Stimulated activated CD4-positive, alpha-beta T cell treated with anti-CD3 and anti-CD28 coated beads, Interleukin-2, amount 100 ng/mL, for 48 hours (primary cell): ENCODE results near the gene PTPRR.

ENCODE experiments used
- DNase-seq, 2 donors: peaks; one replicate each; pipeline ENCODE4 v3.0.0-alpha.2; 2020

The PTPRR gene

DNA sequence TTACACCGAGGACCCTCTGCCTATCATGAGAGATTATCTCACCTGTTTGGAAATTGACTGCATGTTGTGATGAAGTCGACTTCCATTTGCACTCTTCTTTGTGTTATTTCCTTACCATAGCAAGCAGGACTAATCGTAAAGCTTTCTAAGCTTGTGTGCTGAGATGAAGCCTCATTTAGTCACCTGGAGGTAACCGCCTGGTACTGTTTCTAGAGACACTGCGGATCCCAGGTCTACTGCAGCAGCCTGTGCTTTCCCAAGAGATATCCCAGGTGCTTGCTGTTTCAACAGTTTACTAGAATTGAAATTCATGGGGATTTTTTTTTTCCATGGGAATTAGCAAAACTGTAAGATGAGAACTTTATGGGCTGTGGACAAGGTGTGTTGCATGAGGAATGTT lies 131.8 kb downstream of the PTPRR start:
- no peak for DNase-seq

DNA sequence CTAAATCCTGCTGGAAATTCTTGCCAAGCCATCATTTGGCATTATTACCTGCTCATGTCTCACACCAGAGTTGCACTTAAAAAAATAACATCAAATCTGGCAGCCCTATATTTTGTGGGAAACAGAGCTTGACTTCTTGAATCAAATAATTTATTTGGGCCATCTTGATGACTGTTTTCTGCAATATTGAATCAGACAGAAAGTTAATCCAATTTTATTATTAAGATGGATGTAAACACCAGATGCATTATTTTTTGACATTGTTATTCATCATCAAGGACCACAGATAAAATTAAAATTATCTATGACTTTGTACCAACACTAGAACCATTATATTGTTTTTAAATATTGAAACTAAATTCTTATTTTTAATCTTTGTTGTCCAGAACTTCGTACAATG lies 132.9 kb downstream of the PTPRR start:
- DNase-seq = no peak

DNA sequence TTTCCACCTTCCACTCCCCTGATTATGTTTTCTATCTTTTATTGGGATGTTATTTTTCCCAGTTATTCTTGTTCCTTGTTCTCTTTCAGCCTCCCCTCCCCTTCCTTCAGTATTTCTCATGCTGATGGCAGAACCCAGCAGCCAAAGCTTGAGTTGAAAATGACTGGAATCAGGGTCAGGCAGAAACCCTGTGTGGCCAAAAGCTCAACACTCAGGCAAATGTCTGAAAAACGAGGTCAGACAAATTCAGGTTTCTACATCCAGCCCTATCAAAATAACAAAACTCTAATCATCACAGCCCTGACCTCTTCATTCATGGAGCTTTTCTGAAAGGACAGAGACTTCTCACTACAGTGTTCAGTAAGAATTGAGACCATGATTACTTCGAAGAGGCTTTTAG lies 134.6 kb downstream of the PTPRR start:
- no peak for DNase-seq

DNA sequence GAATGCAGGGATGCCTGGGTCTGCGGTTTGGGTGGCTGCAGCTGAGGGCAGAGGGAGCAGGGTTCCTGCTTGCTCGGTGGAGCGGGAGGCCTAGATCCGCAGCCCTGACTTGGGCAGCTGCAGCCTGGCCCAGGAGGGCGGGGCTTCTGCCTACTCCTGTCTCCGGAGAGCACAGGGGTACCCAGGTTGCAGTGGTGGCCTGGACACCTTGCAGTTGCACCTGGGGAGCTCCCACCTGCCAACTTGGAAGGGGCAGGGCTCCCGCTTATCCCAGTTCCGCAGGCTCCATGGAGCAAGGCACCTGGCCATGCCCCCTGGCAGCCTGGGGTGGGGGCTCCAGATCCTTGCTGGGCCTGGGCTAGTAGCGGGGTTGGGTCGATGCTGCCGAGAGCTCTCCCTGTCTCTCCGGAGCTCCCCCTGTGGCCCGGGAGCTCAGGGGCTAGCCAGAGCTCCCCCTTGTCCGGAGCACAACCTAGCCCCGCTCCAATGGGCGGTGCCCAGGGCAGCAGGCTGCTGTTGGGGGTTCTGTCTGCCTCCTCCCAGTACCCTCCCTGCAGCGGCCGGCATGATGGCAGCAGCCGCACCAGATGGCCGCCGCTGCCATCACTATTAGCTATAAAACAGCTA lies 136.4 kb downstream of the PTPRR start:
- DNase-seq = no peak

DNA sequence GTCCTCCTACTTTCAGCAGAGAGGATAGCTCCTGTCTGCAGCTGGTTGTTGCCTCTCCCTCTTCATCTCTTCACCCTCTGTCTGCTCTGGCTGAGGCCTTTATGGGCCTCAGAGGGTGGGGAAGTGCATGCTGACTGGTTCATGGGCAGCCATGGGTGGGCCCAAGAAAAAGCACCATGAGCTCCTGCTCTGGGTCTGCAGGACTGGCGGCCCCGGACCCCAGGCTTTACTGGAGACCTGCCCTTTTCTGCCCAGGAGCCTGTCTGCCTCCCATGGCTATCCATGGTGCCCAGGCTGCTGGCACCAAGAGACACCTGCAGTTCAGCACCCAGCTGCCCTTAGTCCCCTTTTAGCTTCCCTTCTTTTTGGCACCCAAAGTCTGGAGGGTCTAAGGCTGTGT lies 137.1 kb downstream of the PTPRR start:
- DNase-seq = no peak

DNA sequence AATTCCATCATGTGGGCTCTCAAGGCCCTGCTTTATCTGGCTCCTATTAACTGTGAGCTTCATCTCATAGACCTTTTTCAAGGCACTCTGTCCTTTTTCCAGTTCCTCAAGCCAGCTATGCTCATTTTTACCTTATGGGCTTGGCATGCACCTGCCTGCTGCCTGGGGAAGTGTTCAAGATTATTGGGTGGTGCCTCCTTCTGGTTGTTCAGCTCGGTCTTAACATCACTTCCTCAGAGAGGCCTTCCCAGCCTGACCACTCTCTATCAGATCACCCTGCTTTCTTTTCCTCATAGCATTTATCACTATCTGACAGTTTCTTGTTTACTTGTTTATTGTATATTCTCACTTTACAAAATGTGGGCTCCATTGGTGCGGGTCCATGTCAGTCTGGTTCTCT lies 141.3 kb downstream of the PTPRR start:
- DNase-seq = no peak

DNA sequence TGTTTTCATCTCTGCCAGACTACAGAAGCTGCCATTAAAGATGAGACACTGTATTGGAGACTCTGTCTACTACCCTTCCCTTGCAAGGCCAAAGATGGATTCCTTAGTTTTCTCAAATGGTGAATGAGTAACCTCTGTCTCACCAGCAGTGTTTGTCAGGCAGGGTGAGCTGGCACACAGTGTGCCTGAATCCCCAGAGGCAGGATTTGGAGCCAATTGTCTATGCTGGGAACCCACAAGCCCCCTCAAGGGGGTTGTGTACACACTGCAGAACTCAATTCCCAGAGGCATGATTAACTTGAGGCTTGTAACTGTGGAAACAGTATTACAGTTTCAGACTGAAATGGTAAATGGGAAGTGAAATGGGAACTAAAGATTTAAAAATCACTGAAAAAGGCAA lies 146.5 kb downstream of the PTPRR start:
- no peak for DNase-seq

DNA sequence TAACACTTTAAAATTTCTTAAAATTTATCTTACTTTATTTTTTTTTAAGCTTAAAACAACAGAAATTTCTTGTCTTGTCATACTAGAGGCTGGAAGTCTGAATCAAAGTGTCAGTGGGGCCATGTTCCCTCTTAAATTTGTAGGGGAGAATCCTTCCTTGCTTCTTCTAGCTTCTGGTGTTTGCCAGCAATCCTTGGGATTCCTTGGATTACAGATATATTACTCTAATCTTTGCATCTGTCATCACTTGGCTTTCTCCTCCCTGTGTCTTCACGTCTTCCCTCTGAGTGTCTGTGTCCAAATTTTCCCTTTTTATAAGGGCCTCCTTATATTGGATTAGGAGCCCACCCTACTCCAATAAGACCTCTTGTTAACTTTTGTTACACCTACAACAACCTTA lies 147.7 kb downstream of the PTPRR start:
- DNase-seq = no peak

DNA sequence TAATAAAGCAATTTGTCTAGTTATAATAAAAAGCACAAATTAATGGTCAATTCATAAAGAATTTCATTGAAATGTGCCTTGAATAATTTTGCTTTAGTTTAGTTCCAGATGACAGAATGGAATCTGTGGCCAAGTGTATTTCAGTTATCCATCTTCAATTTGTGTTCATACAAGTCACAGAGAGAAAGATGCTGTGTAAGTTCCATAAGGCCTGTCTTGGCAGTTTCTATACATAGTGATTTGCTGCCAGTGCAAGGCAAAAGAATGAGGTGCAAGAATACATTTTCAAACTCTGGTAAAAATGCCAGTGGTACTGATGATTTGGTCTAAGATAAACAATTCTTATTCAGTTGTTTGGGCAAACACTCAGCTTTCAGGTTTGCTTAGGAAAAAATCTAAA lies 149.0 kb downstream of the PTPRR start:
- no peak for DNase-seq

DNA sequence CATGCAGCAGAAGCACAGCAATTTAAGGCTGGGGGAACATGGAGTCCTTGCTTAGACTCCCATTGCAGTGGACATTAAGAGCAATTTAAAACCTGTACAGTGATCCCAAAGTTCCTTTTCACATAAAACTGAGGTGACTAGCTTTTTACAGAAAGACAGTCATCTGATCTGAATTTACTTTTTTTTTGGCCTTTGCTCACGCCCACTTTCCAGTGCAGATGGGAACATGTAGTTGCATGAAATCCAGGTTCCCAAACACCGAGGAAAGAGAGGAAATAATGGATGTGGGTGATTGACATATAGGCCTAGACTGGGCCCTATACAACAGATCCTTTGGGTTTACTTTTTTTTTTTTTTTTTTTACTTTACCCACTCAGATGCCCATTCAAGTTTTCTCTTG lies 156.9 kb downstream of the PTPRR start:
- DNase-seq = no peak

DNA sequence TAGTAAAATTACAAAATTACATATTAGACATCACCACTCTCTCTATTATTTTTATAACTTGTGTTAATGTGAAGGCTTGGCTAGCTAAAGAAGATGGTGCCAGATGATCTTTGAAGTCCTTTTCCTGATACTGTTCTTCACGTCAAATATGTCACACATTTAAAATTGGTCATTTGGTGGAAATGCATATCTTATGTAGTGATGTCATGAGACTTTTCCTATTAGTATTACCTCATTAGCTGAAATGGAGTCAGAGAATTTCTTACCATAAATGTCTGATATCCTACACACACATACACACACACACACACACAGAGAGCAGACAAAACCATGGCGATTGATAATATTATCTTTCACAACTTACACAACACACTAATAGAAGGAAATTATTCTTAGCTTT lies 158.5 kb downstream of the PTPRR start:
- no peak for DNase-seq

DNA sequence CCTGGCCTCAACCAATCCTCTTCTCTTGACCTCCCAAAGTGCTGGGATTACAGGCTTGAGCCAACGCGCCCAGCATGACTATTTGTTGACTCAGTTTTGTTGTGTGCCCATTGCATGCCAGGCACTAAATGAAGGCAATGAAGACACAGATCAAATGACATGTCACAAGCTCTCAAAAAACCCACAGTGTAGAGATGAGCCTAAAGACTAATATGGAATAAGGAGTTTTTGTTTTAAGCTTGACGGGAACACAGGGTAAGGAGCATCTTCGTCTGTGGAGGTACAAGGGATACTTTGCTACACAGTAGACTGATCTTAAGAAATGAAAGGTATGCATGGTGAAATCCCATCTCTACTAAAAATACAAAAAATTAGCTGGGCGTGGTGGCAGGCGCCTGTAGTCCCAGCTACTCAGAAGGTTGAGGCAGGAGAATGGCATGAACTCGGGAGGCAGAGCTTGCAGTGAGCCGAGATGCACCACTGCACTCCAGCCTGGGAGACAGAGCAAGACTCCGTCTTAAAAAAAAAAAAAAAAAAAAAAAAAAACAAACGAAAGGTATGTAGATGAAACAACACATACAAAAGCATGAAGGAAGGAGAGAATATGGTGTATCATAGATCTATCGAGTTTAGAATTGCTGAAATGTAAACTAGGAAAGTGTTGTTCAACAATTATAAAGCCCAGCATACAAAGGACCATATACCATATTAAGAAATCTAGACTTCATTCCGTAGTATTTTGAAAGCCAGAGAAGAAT lies 161.2 kb downstream of the PTPRR start:
- no peak for DNase-seq

DNA sequence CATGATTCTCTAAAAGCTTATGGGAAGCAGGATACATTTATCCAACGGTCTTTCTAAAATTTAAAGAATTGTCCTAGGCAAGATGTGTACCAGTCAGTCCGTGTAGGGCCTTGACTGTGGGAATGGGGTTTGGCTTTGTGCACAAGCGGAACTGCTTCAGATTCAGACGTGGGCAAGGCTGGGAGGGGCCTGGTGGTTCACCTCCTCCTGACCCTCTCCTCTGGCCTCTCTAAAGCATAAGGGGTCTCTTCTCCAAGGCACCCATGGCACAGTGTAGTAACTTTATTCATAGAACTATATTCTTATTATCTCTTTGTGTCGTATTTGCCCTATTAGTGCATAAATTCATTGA lies 162.1 kb downstream of the PTPRR start:
- DNase-seq = no peak

DNA sequence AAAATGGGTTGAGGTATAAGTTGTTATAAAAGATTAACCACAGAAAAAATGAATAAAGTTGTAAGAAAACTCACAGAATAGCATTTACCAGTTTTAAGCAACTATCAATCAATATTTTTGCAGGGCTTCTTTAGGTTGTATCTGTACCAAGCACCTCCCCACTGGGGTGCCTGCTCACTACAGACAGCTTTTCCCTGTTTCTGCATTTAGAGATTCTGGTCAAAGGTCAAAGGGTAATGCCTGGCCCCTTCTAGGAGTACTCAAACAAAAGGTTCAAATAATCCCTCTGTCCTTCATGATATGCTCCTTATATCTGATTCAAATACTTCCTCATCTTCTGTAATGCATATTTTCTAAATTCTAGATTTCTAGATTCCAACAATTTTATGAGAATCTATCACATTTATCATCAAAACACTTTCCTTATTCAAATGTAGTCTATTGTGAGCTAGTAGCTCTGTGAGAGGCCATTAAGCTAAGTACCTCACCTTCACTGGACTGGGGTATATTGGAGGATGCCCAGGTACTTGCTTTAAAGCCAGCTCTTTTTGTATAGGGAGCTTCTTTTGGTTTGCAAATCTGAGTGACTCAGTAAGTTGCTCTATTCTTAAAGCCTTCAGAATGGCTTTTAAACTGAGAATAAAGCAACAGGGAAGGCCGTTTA lies 162.6 kb downstream of the PTPRR start:
- DNase-seq = no peak

DNA sequence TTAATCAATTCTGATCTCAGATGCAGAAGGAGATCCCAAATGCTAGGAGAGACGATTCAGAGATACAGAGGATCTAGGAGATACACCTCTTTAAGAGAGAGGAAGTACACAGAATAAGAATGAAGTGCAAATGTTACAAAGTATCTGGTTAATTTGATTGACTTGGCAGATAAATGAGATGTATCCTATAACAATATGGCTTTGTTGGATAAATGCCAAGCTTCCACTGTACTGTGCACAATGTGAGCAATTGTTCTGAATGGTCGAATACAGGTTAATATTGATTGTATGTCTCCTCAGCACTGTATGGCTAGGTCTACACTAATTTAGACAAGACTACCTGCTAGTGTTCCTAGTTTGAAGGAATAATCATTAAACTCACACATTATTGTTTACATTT lies 163.7 kb downstream of the PTPRR start:
- no peak for DNase-seq

DNA sequence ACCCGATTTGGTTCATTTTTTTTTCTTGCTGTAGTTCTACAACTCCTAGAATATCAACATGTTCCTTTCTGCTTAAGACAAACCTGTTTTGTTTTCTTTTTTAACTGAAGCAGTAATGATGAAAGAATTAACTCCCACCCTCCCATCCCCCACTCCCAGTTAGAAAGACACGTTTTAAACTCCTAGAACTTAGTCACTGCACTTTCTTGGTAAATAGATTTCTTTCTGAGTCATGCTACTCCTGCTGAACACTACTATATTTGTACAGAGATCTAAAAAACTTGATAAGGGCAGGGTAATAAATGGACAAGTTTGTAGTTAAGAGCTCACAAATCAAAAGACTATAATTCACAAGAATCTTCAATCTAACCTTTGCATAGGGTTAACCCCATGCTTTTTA lies 164.4 kb downstream of the PTPRR start:
- no peak for DNase-seq

DNA sequence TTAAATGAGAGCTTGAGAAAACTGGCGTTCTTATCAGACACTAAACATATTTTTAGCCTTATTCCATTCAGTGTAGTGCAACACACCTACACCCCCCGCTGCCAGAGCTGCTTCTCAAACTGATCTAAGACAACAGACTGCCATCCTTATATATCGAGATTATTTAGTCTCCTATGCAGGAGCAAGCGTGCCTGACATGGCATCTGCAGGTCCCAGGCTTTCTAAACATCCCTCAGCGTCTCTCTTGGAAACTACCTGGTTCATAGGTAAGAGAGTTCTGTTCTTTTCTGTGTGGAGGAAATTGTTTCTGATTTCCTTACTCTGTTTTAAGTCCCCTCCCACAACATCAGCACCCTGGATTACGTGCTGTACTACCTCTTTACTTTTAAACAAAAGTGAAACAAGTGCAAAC lies 166.2 kb downstream of the PTPRR start:
- DNase-seq = no peak

DNA sequence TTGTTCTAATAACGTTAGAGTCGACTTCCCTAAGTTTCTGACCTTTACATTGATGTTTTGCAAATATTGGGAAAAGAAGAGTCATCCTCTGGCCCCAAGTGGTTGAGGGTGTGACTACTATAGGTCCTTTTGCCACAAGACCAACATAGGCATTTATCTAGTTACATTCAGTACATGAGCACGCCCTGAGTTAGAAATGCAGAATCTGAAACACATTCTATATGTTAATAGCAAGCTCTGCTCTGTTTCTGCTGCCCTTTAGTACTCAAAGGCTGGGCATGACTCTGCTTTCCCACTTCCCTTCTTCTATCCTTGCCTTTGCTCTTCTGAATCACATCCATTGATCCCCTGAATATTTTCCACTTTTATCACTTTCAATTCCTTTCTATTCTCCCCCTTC lies 168.2 kb downstream of the PTPRR start:
- DNase-seq = no peak

DNA sequence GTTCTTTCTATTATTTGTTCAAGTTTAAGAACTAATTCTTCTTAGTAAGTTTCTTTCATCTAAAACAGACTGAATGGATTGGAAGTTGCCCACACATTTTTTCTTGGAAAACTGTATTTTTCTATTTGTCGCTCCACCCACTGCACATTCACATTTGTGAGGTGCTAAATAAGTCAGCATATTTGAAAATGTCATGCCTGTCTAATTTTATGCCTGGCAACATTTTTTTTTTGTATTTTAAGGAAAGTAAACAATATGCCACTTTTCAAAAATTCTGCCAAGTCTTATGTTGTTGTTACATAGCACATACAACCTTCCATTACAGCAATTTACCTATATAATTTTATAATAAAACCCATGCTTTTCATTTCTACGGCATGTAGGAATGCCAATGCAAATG lies 170.6 kb downstream of the PTPRR start:
- no peak for DNase-seq

DNA sequence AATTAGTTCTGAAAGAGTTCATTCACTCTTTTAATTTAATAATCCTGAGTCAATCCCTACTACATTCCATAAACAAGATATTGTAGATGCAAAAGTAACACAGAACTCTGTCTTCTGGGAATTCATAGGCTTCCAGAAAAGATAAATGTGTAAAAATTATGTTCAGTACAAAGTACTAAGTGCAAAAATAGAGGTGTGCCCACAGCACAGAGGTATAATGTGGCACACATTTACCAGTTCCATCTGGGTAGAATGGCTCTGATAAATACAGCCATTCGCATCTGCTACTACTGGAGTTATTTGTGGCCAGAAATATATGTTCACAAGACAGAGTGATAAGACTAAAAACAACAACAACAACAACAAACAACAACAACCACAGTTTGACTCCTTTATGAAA lies 171.7 kb downstream of the PTPRR start:
- DNase-seq = no peak

DNA sequence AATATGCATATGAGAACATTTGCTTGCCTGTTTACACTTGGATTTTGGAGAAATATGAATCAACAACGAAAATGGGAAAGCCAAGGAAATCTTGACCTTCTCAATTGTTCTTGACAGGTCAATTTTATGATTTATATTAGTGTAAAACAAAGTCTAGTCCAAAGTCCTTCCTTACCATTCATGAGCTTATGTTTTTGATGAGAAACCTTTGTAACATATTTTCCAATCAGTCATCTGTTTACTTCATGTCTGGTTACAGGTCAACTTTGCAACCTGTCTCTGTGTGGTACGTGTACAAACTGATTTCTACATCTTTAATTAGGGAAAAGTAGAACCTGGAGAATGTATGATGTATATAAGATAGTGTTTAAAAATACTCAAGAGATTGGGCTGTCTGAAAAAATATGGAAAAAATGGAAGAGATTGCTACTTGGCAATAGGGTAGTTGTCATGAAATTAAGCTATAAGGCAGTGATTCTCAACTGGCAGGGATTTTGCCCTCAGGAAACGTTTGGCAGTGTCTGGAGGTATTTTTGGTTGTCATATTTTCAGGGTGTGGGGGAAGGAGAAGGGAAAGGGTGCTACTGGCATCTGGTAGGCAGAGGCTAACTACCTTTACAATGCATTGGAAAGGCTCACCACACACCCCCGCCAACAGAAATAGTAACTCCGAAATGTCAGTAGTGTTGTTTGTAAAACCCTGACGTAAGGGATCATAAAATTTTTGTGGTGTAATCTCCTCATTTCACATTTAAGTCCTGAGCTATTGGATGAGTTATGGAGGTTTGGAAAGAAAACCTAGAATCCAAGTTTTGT lies 172.9 kb downstream of the PTPRR start:
- DNase-seq = no peak

DNA sequence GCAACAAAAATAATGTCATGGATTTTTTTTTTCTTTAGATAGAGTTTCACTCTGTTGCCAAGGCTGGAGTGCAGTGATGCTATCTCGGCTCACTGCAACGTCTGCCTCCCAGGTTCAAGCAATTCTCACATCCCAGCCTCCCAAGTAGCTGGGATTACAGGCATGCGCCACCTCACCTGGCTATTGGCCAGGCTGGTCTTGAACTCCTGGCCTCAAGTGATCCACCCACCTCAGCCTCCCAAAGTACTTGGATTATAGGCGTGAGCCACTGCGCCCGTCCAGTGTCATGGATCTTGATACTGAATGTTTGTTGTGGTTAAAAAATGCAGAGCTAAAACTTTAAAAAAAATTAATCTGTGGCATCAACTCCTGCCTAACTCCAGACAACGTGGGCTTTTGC lies 175.5 kb downstream of the PTPRR start:
- no peak for DNase-seq

DNA sequence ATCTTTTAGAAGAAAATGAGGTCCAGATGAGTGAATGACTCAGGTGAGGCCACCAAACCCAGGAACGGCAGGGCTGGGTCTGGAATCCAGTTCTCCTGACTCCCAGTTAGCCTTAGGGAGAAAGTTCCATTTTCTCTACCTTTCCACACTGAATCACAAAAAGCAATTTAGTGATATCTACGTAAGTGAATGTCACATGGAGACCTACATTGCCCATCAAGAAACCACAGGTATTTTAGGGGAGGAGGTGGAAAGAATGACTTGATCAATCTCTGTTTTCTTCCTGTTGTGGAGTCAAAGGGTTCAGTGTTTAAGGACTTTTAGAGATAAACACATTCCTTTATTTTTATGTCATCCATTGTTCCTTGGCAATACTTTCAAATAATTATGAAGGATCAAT lies 176.4 kb downstream of the PTPRR start:
- no peak for DNase-seq

DNA sequence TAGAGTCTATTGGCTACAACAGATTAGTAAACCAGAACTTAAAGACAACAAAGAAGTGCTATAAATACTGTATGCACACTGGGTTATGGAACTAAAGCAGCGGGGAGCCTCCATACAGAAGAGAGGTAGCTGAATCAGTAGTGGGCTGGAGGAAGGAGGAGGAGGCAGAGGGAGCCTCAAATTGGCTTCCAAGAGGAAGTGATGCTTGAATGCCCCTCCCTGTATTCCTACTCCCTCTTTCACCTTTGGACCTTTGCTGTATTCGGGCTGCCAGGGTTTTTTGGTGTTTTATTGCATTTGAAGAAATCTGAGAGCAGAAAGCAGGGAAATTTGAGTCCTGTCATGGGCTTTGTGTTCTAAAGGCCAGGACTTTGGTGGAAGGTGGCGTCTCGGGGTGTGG lies 179.3 kb downstream of the PTPRR start:
- DNase-seq = no peak
